SJCRH30 (cell line): ENCODE results near the gene ADCY10. TPM values are rescaled to one million over a fixed set of nuclear protein-coding genes. Genes with fewer than 3 reads are reported as not detected.
"Not testable (repeated sequence)": the region's sequence is repeated elsewhere in the genome, so short reads cannot be mapped to it uniquely, and the experiment has no call there.

ENCODE experiments used
- DNase-seq, 2 experiments: peaks; one replicate each; pipeline ENCODE4 v3.0.0-alpha.2; 2015 to 2020
- H3K27ac ChIP-seq: fragments of 250-450 bp; sonication (Bioruptor Pico); 2 replicates; pipeline ENCODE4 v1.5.1; 2020; ENCODE audit warnings: mild to moderate bottlenecking, moderate library complexity
- H3K27me3 ChIP-seq: fragments of 250-450 bp; sonication (Bioruptor Pico); 2 replicates; pipeline ENCODE4 v1.5.1; 2020; ENCODE audit warnings: mild to moderate bottlenecking, moderate library complexity
- H3K36me3 ChIP-seq: fragments of 250-450 bp; sonication (Bioruptor Pico); 2 replicates; pipeline ENCODE4 v1.5.1; 2020; ENCODE audit warnings: mild to moderate bottlenecking, moderate library complexity
- H3K4me1 ChIP-seq: fragments of 250-450 bp; sonication (Bioruptor Pico); 2 replicates; pipeline ENCODE4 v1.5.1; 2020; ENCODE audit warnings: mild to moderate bottlenecking, moderate library complexity
- H3K4me3 ChIP-seq: fragments of 250-450 bp; sonication (Bioruptor Pico); 2 replicates; pipeline ENCODE4 v1.5.1; 2020; ENCODE audit warnings: mild to moderate bottlenecking, moderate library complexity
- H3K9me3 ChIP-seq: fragments of 250-450 bp; sonication (Bioruptor Pico); replicated peaks from 2 replicates; pipeline ENCODE4 v1.5.1; 2020; ENCODE audit warnings: mild to moderate bottlenecking, moderate library complexity
- total RNA-seq: library from RNA; depleted of rRNA; stranded (reverse); fragments of >200 nt; shearing (Covaris generic); gene quantifications from 2 replicates; pipeline ENCODE4 v1.2.3, GENCODE V29; 2014

Gene ADCY10
- total RNA-seq, 1 experiment from 2014 or later: 0.38 TPM

GRCh38 chr1:167912294-167912693 is 1.6 kb downstream of the ADCY10 start:
- Histone ChIP-seq H3K4me3 (no peak overlapping the region), H3K27me3 (no peaks in the 10 kb centered on the region), H3K9me3 (0 out of 2 replicates have a peak, but pooled peaks cover 3% of the 10 kb centered on the region), H3K36me3 (no peaks in the 10 kb centered on the region; the same call in 1 of the 2 replicates), H3K4me1 (no peaks in the 10 kb centered on the region), H3K27ac (no peak overlapping the region)
- no peak for DNase-seq

- Histone ChIP-seq H3K27me3 (no peaks in the 10 kb centered on the region), H3K4me1 (no peaks in the 10 kb centered on the region), H3K27ac (no peak overlapping the region), H3K4me3 (no peak overlapping the region), H3K36me3 (no peaks in the 10 kb centered on the region; the same call in 1 of the 2 replicates), H3K9me3 (0 out of 2 replicates have a peak, but pooled peaks cover 3% of the 10 kb centered on the region)
- DNase-seq: no peak
These were observed 2.5 kb downstream of the ADCY10 start for GRCh38 chr1:167911413-167911812.

GRCh38 chr1:167910530-167910929 is 3.4 kb downstream of the ADCY10 start:
- Histone ChIP-seq H3K4me3 (no peak overlapping the region), H3K36me3 (no peaks in the 10 kb centered on the region), H3K4me1 (peaks cover 5% of the 10 kb centered on the region), H3K27me3 (no peaks in the 10 kb centered on the region), H3K27ac (no peak overlapping the region), H3K9me3 (0 out of 2 replicates have a peak, but pooled peaks cover 3% of the 10 kb centered on the region)
- no peak for DNase-seq

- Histone ChIP-seq H3K27ac (no peak overlapping the region), H3K4me1 (peaks cover 13% of the 10 kb centered on the region), H3K4me3 (no peak overlapping the region), H3K36me3 (no peaks in the 10 kb centered on the region), H3K9me3 (0 out of 2 replicates have a peak, but pooled peaks cover 3% of the 10 kb centered on the region), H3K27me3 (no peaks in the 10 kb centered on the region)
- DNase-seq: no peak
These were observed 4.2 kb downstream of the ADCY10 start for GRCh38 chr1:167909691-167910180.

GRCh38 chr1:167905671-167906070 is 8.3 kb downstream of the ADCY10 start:
- Histone ChIP-seq H3K36me3 (no peaks in the 10 kb centered on the region), H3K4me3 (no peak overlapping the region), H3K9me3 (0 out of 2 replicates have a peak, but pooled peaks cover 3% of the 10 kb centered on the region), H3K27ac (peak overlapping the region; percentile 71), H3K27me3 (no peaks in the 10 kb centered on the region), H3K4me1 (peaks cover 19% of the 10 kb centered on the region)
- DNase-seq: no peak

GRCh38 chr1:167905182-167905581 is 8.8 kb downstream of the ADCY10 start:
- H3K4me1 ChIP-seq: peaks cover 19% of the 10 kb centered on the region
- peak; percentile 84 to 91 for DNase-seq
- H3K36me3 ChIP-seq: no peaks in the 10 kb centered on the region
- H3K27ac ChIP-seq: peak overlapping the region; percentile 71
- H3K4me3 ChIP-seq: 0 out of 2 replicates have a peak overlapping the region, but pooled peaks have one; percentile 9
- H3K9me3 ChIP-seq: no peaks in the 10 kb centered on the region
- no peaks in the 10 kb centered on the region for H3K27me3 ChIP-seq

- Histone ChIP-seq H3K9me3 (no peaks in the 10 kb centered on the region), H3K36me3 (no peaks in the 10 kb centered on the region), H3K27ac (peak overlapping the region; percentile 71), H3K4me3 (0 out of 2 replicates have a peak overlapping the region, but pooled peaks have one; percentile 9), H3K27me3 (no peaks in the 10 kb centered on the region), H3K4me1 (peaks cover 19% of the 10 kb centered on the region)
- DNase-seq: peak; percentile 36 to 61
These were observed 9.2 kb downstream of the ADCY10 start for GRCh38 chr1:167904652-167905130.

- H3K27ac ChIP-seq: no peak overlapping the region
- no peaks in the 10 kb centered on the region for H3K9me3 ChIP-seq
- H3K4me1 ChIP-seq: peaks cover 17% of the 10 kb centered on the region
- H3K27me3 ChIP-seq: no peaks in the 10 kb centered on the region
- H3K4me3 ChIP-seq: no peak overlapping the region
- no peaks in the 10 kb centered on the region for H3K36me3 ChIP-seq
- DNase-seq: no peak
These were observed 13.0 kb downstream of the ADCY10 start for GRCh38 chr1:167900907-167901306.

- no peak for DNase-seq
- Histone ChIP-seq H3K9me3 (no peaks in the 10 kb centered on the region), H3K36me3 (no peaks in the 10 kb centered on the region), H3K27me3 (no peaks in the 10 kb centered on the region), H3K4me3 (no peak overlapping the region), H3K4me1 (peaks cover under 1% of the 10 kb centered on the region; the same call in 1 of the 2 replicates), H3K27ac (no peak overlapping the region)
These were observed 14.7 kb downstream of the ADCY10 start for GRCh38 chr1:167899253-167899681.

GRCh38 chr1:167898578-167899222 is 15.2 kb downstream of the ADCY10 start:
- no peak overlapping the region for H3K27ac ChIP-seq
- no peaks in the 10 kb centered on the region for H3K36me3 ChIP-seq
- no peak overlapping the region for H3K4me3 ChIP-seq
- no peaks in the 10 kb centered on the region for H3K27me3 ChIP-seq
- no peaks in the 10 kb centered on the region for H3K9me3 ChIP-seq
- no peak for DNase-seq
- H3K4me1 ChIP-seq: no peaks in the 10 kb centered on the region; the same call in 1 of the 2 replicates

GRCh38 chr1:167893798-167894197 is 20.1 kb downstream of the ADCY10 start:
- no peak for DNase-seq

GRCh38 chr1:167890400-167890799 is 23.5 kb downstream of the ADCY10 start:
- H3K9me3 ChIP-seq: no peaks in the 10 kb centered on the region; the same call in 1 of the 2 replicates
- no peaks in the 10 kb centered on the region for H3K36me3 ChIP-seq
- no peak for DNase-seq
- H3K4me1 ChIP-seq: no peaks in the 10 kb centered on the region
- H3K4me3 ChIP-seq: no peak overlapping the region
- no peaks in the 10 kb centered on the region for H3K27me3 ChIP-seq
- H3K27ac ChIP-seq: no peak overlapping the region

More at GRCh38 chr1:167893798-167894197, 20.1 kb downstream of the ADCY10 start:
- H3K27ac ChIP-seq: no peak overlapping the region
- H3K4me1 ChIP-seq: no peaks in the 10 kb centered on the region
- H3K27me3 ChIP-seq: no peaks in the 10 kb centered on the region
- H3K36me3 ChIP-seq: no peaks in the 10 kb centered on the region
- no peak overlapping the region for H3K4me3 ChIP-seq
- no peaks in the 10 kb centered on the region for H3K9me3 ChIP-seq

GRCh38 chr1:167887187-167887586 is 26.7 kb downstream of the ADCY10 start:
- not testable (repeated sequence) for DNase-seq, H3K4me3 ChIP-seq, H3K27ac ChIP-seq, H3K36me3 ChIP-seq, H3K27me3 ChIP-seq, H3K9me3 ChIP-seq, H3K4me1 ChIP-seq

GRCh38 chr1:167882376-167882775 is 31.6 kb downstream of the ADCY10 start:
- Histone ChIP-seq H3K4me3 (no peak overlapping the region), H3K4me1 (no peaks in the 10 kb centered on the region), H3K27ac (no peak overlapping the region), H3K9me3 (no peaks in the 10 kb centered on the region; the same call in 1 of the 2 replicates), H3K27me3 (no peaks in the 10 kb centered on the region), H3K36me3 (no peaks in the 10 kb centered on the region)
- no peak for DNase-seq

- Histone ChIP-seq H3K27ac (no peak overlapping the region), H3K4me3 (no peak overlapping the region)
These were observed 32.1 kb downstream of the ADCY10 start for GRCh38 chr1:167881786-167882185.

More at GRCh38 chr1:167881786-167882185, 32.1 kb downstream of the ADCY10 start:
- Histone ChIP-seq H3K27me3 (no peaks in the 10 kb centered on the region), H3K36me3 (no peaks in the 10 kb centered on the region), H3K9me3 (no peaks in the 10 kb centered on the region; the same call in 1 of the 2 replicates), H3K4me1 (no peaks in the 10 kb centered on the region)
- no peak for DNase-seq
